ENCODE results near the gene ZBTB20.

- TF ChIP-seq, protein P1, sequence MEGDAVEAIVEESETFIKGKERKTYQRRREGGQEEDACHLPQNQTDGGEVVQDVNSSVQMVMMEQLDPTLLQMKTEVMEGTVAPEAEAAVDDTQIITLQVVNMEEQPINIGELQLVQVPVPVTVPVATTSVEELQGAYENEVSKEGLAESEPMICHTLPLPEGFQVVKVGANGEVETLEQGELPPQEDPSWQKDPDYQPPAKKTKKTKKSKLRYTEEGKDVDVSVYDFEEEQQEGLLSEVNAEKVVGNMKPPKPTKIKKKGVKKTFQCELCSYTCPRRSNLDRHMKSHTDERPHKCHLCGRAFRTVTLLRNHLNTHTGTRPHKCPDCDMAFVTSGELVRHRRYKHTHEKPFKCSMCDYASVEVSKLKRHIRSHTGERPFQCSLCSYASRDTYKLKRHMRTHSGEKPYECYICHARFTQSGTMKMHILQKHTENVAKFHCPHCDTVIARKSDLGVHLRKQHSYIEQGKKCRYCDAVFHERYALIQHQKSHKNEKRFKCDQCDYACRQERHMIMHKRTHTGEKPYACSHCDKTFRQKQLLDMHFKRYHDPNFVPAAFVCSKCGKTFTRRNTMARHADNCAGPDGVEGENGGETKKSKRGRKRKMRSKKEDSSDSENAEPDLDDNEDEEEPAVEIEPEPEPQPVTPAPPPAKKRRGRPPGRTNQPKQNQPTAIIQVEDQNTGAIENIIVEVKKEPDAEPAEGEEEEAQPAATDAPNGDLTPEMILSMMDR (IDR thresholded peaks at IDR 0.05) = no peak
- TF ChIP-seq EP300 (IDR thresholded peaks at IDR 0.05) (no peak), POLR2A (IDR thresholded peaks at IDR 0.05; ENCODE audit: low read depth) (no peak), POLR2AphosphoS5 (IDR thresholded peaks at IDR 0.05) (peak in 1 of 2 donors; percentile 39)
Observed at GRCh38 chr3:115072265-115073021, 74.6 kb downstream of the ZBTB20 start.

All from esophagus muscularis mucosa (tissue), 4 donors.